ENCODE measurements around the gene LRRC49.
"Not testable (repeated sequence)": the region's sequence is repeated elsewhere in the genome, so short reads cannot be mapped to it uniquely, and the experiment has no call there.

The LRRC49 gene

GRCh38 chr15:71042356-71042922 is 149.8 kb downstream of the LRRC49 start:
- no peak for TF ChIP-seq CTCF (IDR thresholded peaks at IDR 0.05)
- H3K4me1 Mint-ChIP-seq = no peaks in the 10 kb centered on the region
- H3K27ac Mint-ChIP-seq = no peak overlapping the region
- H3K36me3 Mint-ChIP-seq (ENCODE audit: low read depth) = peaks cover 38% of the 10 kb centered on the region
- no peak for DNase-seq
- H3K27me3 Mint-ChIP-seq (ENCODE audit: low read depth, poor library complexity) = no peaks in the 10 kb centered on the region
- no peaks in the 10 kb centered on the region for H3K9me3 Mint-ChIP-seq
- H3K4me3 Mint-ChIP-seq = no peak overlapping the region

GRCh38 chr15:71043373-71043772 is 150.7 kb downstream of the LRRC49 start:
- no peak for DNase-seq
- Mint-ChIP-seq H3K9me3 (no peaks in the 10 kb centered on the region), H3K4me1 (no peaks in the 10 kb centered on the region), H3K36me3 (ENCODE audit: low read depth) (peaks cover 34% of the 10 kb centered on the region), H3K27ac (no peak overlapping the region), H3K4me3 (no peak overlapping the region), H3K27me3 (ENCODE audit: low read depth, poor library complexity) (no peaks in the 10 kb centered on the region)
- no peak for TF ChIP-seq CTCF (IDR thresholded peaks at IDR 0.05)

GRCh38 chr15:71044006-71044405 is 151.4 kb downstream of the LRRC49 start:
- Mint-ChIP-seq H3K36me3 (ENCODE audit: low read depth) (peaks cover 30% of the 10 kb centered on the region), H3K27ac (no peak overlapping the region), H3K9me3 (no peaks in the 10 kb centered on the region), H3K4me3 (no peak overlapping the region), H3K4me1 (no peaks in the 10 kb centered on the region), H3K27me3 (ENCODE audit: low read depth, poor library complexity) (no peaks in the 10 kb centered on the region)
- DNase-seq = no peak
- TF ChIP-seq CTCF (IDR thresholded peaks at IDR 0.05) = no peak

- not testable (repeated sequence) for H3K27ac Mint-ChIP-seq, H3K4me1 Mint-ChIP-seq, H3K9me3 Mint-ChIP-seq
These were observed 153.5 kb downstream of the LRRC49 start for GRCh38 chr15:71046146-71046545.

GRCh38 chr15:71048913-71049675 is 156.5 kb downstream of the LRRC49 start:
- no peaks in the 10 kb centered on the region for H3K4me1 Mint-ChIP-seq
- DNase-seq = no peak
- H3K27ac Mint-ChIP-seq = peak overlapping the region; percentile 50
- H3K9me3 Mint-ChIP-seq = no peaks in the 10 kb centered on the region
- no peak overlapping the region for H3K4me3 Mint-ChIP-seq
- peaks cover 43% of the 10 kb centered on the region for H3K36me3 Mint-ChIP-seq (ENCODE audit: low read depth)
- TF ChIP-seq CTCF (IDR thresholded peaks at IDR 0.05) = no peak
- H3K27me3 Mint-ChIP-seq (ENCODE audit: low read depth, poor library complexity) = no peaks in the 10 kb centered on the region

More at GRCh38 chr15:71046146-71046545, 153.5 kb downstream of the LRRC49 start:
- H3K27me3 Mint-ChIP-seq (ENCODE audit: low read depth, poor library complexity); DNase-seq; H3K4me3 Mint-ChIP-seq: not testable (repeated sequence)
- peaks cover 35% of the 10 kb centered on the region for H3K36me3 Mint-ChIP-seq (ENCODE audit: low read depth)

- Mint-ChIP-seq H3K4me1 (no peaks in the 10 kb centered on the region), H3K9me3 (no peaks in the 10 kb centered on the region), H3K36me3 (ENCODE audit: low read depth) (peaks cover 39% of the 10 kb centered on the region), H3K27ac (no peak overlapping the region), H3K27me3 (ENCODE audit: low read depth, poor library complexity) (no peaks in the 10 kb centered on the region), H3K4me3 (no peak overlapping the region)
- no peak for TF ChIP-seq CTCF (IDR thresholded peaks at IDR 0.05)
- no peak for DNase-seq
These were observed 157.2 kb downstream of the LRRC49 start for GRCh38 chr15:71049706-71050422.
